ENCODE data around the gene TUG1.

TUG1 gene

GRCh38 chr22:30947816-30948454, 21.1 kb upstream of the TUG1 start:
- DNase-seq = peak; percentile 52

GRCh38 chr22:30948930-30949342, 20.1 kb upstream of the TUG1 start:
- DNase-seq = no peak

- no peak for DNase-seq
These were observed 19.0 kb upstream of the TUG1 start for GRCh38 chr22:30949934-30950660.

- DNase-seq = no peak
These were observed 15.9 kb upstream of the TUG1 start for GRCh38 chr22:30953206-30953605.

DNA sequence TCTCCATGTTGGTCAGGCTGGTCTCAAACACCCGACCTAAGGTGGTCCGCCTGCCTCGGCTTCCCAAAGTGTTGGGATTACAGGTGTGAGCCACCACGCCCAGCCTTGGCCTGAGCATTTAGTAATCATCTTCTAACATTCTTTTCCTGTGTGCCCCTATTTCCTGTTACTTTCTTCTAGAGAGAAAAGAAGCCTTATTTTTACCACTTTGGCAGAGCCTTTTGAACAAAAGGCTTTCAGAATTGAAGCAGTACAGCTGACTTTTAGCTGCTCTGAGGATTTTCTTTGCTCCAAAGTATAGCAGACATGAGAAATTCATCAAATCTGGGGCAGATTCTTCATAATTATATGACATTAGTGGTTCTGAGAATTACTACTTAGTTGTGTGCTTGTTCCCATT, 13.9 kb upstream of the TUG1 start:
- DNase-seq = no peak

GRCh38 chr22:30964858-30965257, 4.2 kb upstream of the TUG1 start:
- no peak for DNase-seq

DNA sequence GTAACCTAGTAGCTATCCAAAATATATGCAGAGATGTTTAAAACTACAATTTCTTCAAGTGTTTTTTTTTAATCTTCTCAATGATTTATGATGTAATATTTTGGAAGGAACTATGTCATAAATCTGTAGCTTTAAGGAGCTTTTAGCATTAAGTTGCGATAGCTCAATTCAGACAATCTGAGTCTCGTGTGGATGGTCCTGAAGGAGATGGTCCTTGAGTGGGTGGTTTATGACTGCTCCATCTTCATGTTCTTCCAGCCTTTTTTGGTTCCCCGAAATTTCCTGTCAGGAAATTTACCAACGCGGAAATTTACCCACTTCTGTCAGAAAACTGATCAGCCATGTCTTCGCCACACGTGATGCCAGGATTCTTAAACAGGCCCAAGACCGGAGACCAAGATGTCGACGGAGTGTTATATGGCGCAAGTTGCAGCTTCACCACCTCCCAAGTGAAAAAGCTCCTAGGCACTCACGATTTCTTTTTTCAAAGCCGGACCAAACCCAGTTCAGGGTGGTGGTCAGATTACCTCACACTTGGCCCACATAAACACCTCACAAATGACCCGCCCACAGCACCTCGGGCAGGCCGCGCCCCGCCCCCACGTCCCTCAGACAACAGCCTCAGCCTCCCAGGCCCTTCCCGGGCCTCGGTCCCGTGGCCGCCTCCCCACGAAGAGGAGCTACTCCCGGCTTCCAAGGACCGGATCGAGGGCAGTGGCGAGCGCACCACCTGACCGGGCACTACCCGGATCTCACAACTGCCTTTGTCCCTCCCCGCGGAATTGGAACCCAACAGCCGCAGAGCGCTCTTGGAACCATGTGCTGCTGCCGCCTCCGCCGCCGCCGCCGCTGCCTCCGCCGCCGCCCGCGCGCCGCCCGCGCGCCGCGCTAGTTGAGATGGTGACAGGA, 796 bp upstream of the TUG1 start, which contains the start of gene MORC2:
MORC2 (minus strand) TSS at position 760 of the 909 bp plus-strand sequence. CDS start 885 bp downstream, outside the sequence.
- no peak for DNase-seq

DNA sequence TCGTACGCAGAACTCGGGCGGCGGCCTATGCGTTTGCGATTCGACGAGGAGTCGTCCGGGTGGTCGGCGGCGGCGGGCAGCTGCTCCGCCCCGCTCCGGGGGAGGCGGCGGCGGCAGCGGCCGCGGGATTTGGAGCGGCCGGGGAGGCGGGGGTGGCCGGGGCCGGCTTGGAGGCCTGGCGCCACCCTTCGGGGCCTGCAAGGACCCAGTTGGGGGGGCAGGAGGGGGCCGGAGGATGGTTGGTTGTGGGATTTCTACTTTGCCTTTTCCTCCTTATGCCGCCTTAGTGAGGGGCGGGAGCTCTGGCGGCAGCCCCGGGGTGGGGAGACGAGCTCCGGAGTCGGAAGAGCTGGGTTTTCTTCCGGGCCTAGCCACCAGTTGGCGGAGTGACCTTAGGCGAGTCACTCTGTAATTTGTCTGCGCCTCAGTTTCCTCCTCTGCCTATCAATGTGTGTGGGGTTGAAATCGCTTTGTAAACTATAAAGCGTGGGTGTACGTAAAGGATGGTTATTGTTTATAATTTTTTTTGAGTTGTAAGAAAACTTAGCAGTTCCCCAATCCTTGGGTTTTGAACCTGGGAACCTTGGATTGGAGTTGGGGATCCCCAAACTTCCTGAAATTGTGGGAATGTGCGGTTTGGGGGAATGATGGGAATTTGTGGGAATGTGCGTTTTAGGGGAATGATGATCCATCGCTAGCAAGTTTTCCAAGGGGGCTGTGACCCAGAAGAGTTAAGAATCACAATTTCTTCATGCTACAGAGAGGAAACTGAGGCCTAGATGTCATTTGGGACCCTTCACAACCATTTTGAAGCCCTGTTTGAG, 679 bp downstream of the TUG1 start:
- peak; percentile 57 for DNase-seq

- DNase-seq = peak; percentile 21
These were observed 1.3 kb downstream of the TUG1 start for GRCh38 chr22:30970356-30970746.

- DNase-seq = no peak
These were observed 9.4 kb downstream of the TUG1 start for GRCh38 chr22:30978304-30978962.

- no peak for DNase-seq
These were observed 10.9 kb downstream of the TUG1 start for GRCh38 chr22:30979932-30980331.

GRCh38 chr22:30982512-30982911, 13.4 kb downstream of the TUG1 start:
- DNase-seq = no peak

- DNase-seq = no peak
These were observed 15.3 kb downstream of the TUG1 start for GRCh38 chr22:30984317-30984716.

DNA sequence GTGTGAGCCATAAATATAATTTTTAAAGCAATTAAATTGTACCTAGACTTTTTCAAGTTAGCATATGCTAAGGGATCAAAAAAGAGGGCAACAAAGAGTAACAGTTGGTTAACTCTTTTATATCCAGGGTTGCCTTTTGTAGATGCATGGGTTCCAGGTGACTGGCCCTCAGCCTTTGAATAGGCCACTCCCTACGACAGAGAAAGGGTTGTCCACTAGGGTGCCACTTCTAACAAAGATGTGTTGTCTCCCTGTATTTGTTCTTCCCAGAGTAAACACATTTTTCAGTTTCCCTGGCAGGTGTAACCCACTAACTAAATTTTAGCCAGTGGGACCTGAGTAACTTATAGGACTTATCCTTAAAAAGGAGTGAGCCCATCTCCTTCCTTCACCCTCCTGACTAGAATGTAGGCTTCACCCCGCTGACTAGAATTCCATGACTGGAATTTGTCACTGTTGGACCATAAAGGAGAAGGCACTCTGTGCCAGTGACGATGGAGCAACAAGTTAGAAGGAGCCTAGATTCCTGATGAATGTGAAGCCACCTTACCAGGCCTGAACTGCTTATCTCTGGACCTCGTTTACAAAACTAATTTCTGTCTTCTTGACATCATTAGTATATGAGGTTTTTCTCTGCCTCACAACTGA, 16.6 kb downstream of the TUG1 start:
- no peak for DNase-seq

- DNase-seq = no peak
These were observed 20.4 kb downstream of the TUG1 start for GRCh38 chr22:30989474-30989873.

DNA sequence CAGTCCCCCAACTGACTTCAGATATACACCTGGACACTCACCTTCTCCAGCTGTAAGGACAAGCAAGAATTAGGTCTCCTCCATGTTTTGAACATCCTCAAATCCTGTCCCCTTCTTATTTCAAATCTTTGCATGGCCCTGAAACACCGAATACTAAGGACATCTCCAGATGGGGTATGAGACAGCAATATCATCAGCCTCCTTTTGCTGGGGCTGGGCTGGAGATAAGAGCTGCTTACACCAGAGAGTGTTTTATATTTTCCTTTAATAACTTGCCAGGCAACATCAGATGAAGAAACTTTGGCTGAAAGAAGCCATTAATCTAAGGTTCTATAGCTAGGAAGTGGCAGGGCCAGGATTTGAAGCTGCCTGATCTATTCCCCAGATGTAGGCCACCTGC, 21.6 kb downstream of the TUG1 start:
- peak; percentile 36 for DNase-seq

DNA sequence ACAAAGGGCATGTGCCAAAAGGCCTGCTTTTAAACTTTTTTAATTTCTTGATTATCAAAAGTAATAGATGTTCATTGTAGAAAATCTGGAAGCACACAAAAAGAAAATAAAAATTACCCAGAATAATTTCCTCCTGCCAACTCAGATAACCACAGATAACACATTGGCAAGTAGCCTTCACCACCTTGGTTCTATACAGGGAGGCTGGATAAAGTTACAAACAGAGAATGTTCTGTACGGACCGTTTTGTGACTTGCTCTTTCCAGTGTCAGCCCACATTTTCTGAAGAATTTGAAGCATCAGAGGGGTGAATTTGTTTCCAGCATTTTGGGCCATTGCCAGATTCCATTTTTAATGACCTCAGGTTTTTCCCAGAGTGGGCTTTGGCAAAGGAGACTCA, 23.5 kb downstream of the TUG1 start:
- DNase-seq = no peak

GRCh38 chr22:30994960-30995359, 25.9 kb downstream of the TUG1 start:
- DNase-seq = no peak

GRCh38 chr22:30996462-30996861, 27.4 kb downstream of the TUG1 start:
- no peak for DNase-seq

- no peak for DNase-seq
These were observed 29.3 kb downstream of the TUG1 start for GRCh38 chr22:30998329-30998728.

DNA sequence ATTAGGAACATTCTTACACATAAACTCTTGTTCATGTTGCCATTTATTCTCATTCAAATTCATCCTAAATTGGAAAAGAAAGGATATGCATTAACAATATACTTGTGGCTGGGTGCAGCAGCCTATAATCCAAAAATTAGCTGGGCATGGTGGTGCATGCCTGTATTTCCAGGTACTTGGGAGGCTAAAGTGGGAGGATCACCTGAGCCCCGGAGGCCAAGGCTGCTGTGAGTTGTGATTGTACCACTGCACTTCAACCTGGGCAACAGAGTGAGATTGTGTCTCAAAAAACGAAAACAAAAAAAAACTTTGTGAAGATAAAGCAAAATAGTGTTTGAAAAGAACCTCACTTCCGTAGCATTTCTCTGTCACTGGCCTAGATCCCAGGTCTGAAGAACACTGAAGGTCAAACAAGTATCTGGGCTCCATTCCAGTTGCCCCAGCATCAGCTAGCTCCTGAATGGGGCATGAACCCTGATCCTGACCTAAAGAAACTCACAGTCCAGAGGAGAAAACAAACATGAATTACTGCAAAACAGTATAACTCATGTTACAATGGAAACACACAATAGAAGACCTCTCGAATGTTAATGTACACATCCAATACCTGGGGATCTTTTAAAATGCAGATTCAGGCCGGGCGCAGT, 32.2 kb downstream of the TUG1 start:
- DNase-seq = no peak

All from hematopoietic multipotent progenitor cell treated with erythropoietin and hydrocortisone succinate and interleukin-3 and kit ligand, for 8 days (in vitro differentiated cells).